Left forelimb (tissue), 1 donor: ENCODE data around the gene FUT7.
A peak's percentile ranks its signal among the peaks of the same experiment; 100 is the strongest.

Experiments used
- DNase-seq: peaks from one replicate; pipeline ENCODE4 v3.0.0-alpha.2; 2018; ENCODE audit warnings: low spot score

Gene FUT7

GRCh38 chr9:137049544-137050449 lies 17.9 kb upstream of the FUT7 start:
- no peak for DNase-seq

GRCh38 chr9:137048655-137049543 lies 17.0 kb upstream of the FUT7 start:
- no peak for DNase-seq

- DNase-seq, result peak; percentile 86
Measured at GRCh38 chr9:137046088-137046787, 14.3 kb upstream of the FUT7 start, which contains the start of gene NPDC1. Gene NPDC1, minus strand, starts transcription at chr9:137046177. Its CDS starts 188 bp downstream, at chr9:137045989.

GRCh38 chr9:137045294-137046087 lies 13.6 kb upstream of the FUT7 start:
- no peak for DNase-seq

GRCh38 chr9:137044502-137045177 lies 12.8 kb upstream of the FUT7 start:
- no peak for DNase-seq

- no peak for DNase-seq
Measured at GRCh38 chr9:137044037-137044436, 12.1 kb upstream of the FUT7 start.

GRCh38 chr9:137042751-137043727 lies 11.2 kb upstream of the FUT7 start:
- no peak for DNase-seq

- no peak for DNase-seq
Measured at GRCh38 chr9:137041124-137041523, 9.2 kb upstream of the FUT7 start.

- DNase-seq, result no peak
Measured at GRCh38 chr9:137040568-137040967, 8.7 kb upstream of the FUT7 start.

- no peak for DNase-seq
Measured at GRCh38 chr9:137039611-137040366, 7.9 kb upstream of the FUT7 start.

- no peak for DNase-seq
Measured at GRCh38 chr9:137038916-137039315, 7.0 kb upstream of the FUT7 start.

- no peak for DNase-seq
Measured at GRCh38 chr9:137037483-137037882, 5.6 kb upstream of the FUT7 start.

GRCh38 chr9:137037035-137037434 lies 5.1 kb upstream of the FUT7 start:
- no peak for DNase-seq

GRCh38 chr9:137035937-137036336 lies 4.0 kb upstream of the FUT7 start:
- DNase-seq, result no peak

- no peak for DNase-seq
Measured at GRCh38 chr9:137035507-137035834, 3.6 kb upstream of the FUT7 start.

GRCh38 chr9:137034709-137035506 lies 3.0 kb upstream of the FUT7 start:
- peak; percentile 88 for DNase-seq

GRCh38 chr9:137034039-137034708 lies 2.3 kb upstream of the FUT7 start:
- DNase-seq, result no peak
